Measurements from ENCODE around the gene RFC1. TPM values are rescaled to one million over a fixed set of nuclear protein-coding genes. Genes with fewer than 3 reads are reported as not detected.

The RFC1 gene
- total and polyA plus RNA-seq, 9 of the 15 experiments (the other 6 are each of a cell fraction or from before 2014, with no cell fraction given), result 16.8 to 85.6 (median 45.2) TPM

GRCh38 chr4:39369301-39369700 lies 3.1 kb upstream of the RFC1 start (continued):
- TF ChIP-seq ATF4 (CRISPR knock-in tag; IDR thresholded peaks at IDR 0.05) (no peak), SREBF1 (IDR thresholded peaks at IDR 0.05; ENCODE audit: borderline replicate concordance, low read depth, low read length) (no peak), ID3 (CRISPR knock-in tag; IDR thresholded peaks at IDR 0.05) (no peak), ID3 (tag; IDR thresholded peaks at IDR 0.05) (peak; percentile 96), ZBTB11 (CRISPR knock-in tag; IDR thresholded peaks at IDR 0.05) (peak in 1 of 3 experiments; percentile 81; a peak in 2 of 6 replicates), STAT5B (CRISPR knock-in tag; IDR thresholded peaks at IDR 0.05) (no peak), ZZZ3 (IDR thresholded peaks at IDR 0.05) (no peak), MYBL2 (IDR thresholded peaks at IDR 0.05; ENCODE audit: low read depth) (no peak), MYBL2 (CRISPR knock-in tag; IDR thresholded peaks at IDR 0.05; ENCODE audit: borderline replicate concordance) (no peak), RBFOX2 (IDR thresholded peaks at IDR 0.05; ENCODE audit: low read depth, low read length) (no peak), CHD1 (IDR thresholded peaks at IDR 0.05; ENCODE audit: low read length) (no peak), CREB3L1 (IDR thresholded peaks at IDR 0.05; ENCODE audit: borderline replicate concordance, low read depth) (no peak), MCM2 (IDR thresholded peaks at IDR 0.05; ENCODE audit: low read depth) (no peak), CREB3 (tag; conservative IDR thresholded peaks at IDR 0.05; ENCODE audit: low read depth) (0 out of 2 replicates have a peak, but pooled peaks have one; percentile 29), KDM5B (IDR thresholded peaks at IDR 0.05; ENCODE audit: insufficient replicate concordance, low read depth, low read length) (no peak), FOXP4 (CRISPR knock-in tag; IDR thresholded peaks at IDR 0.05; ENCODE audit: borderline replicate concordance) (no peak), RBM14 (IDR thresholded peaks at IDR 0.05; ENCODE audit: borderline replicate concordance, insufficient read depth, low read depth, low read length) (no peak), HDAC2 (IDR thresholded peaks at IDR 0.05) (peak; percentile 98)
